SK-N-MC (cell line): Measurements from ENCODE around the gene PXYLP1.

Experiments used
- DNase-seq: peaks from one replicate; pipeline ENCODE4 v3.0.0-alpha.2; 2011; ENCODE audit warnings: low read depth, low spot score
- H3K27ac ChIP-seq: fragments of 200-600 bp; sonication (generic); 2 replicates; pipeline ENCODE4 v1.5.1; 2016; ENCODE audit warnings: mixed run types
- H3K36me3 ChIP-seq: fragments of 200-600 bp; sonication (generic); 2 replicates; pipeline ENCODE4 v1.6.1; 2017; ENCODE audit warnings: antibody characterized with exemption, low read length, mixed read lengths; ENCODE audit not compliant: insufficient read depth
- H3K4me3 ChIP-seq: fragments of 200-600 bp; sonication (generic); 2 replicates; pipeline ENCODE4 v1.5.1; 2016
- H3K9ac ChIP-seq: fragments of 200-600 bp; sonication (generic); 2 replicates; pipeline ENCODE4 v1.8.0; 2017; ENCODE audit warnings: mixed run types, mixed read lengths; ENCODE audit not compliant: insufficient read length
- H3K9me3 ChIP-seq: fragments of 200-600 bp; sonication (generic); 2 replicates; pipeline ENCODE4 v1.6.1; 2017; ENCODE audit warnings: low read depth, mild to moderate bottlenecking, antibody characterized with exemption, low read length, moderate library complexity, mixed read lengths
- EZH2 ChIP-seq: fragments of 200-600 bp; sonication (generic); IDR thresholded peaks from one replicate; pipeline ENCODE4 v1.6.1; 2017; ENCODE audit warnings: antibody characterized with exemption
- FOXP2 ChIP-seq: optimal IDR thresholded peaks from 2 replicates; pipeline ENCODE3; 2011; ENCODE audit warnings: mild to moderate bottlenecking, moderate library complexity; ENCODE audit not compliant: insufficient read depth; ENCODE audit errors: extremely low read length, control extremely low read depth
- POLR2AphosphoS5 ChIP-seq: IDR thresholded peaks from 2 replicates; pipeline ENCODE4 v1.6.1; 2012; ENCODE audit warnings: mild to moderate bottlenecking, low read depth, low read length, borderline replicate concordance

PXYLP1 gene

GRCh38 chr3:141268306-141268705, 36.7 kb downstream of the PXYLP1 start:
- no peak overlapping the region for H3K4me3 ChIP-seq
- H3K9me3 ChIP-seq: no peaks in the 10 kb centered on the region
- no peak overlapping the region for H3K9ac ChIP-seq
- 0 out of 2 replicates have a peak, but pooled peaks cover 3% of the 10 kb centered on the region for H3K36me3 ChIP-seq
- TF ChIP-seq POLR2AphosphoS5 (no peak), FOXP2 (no peak), EZH2 (no peak)
- no peak overlapping the region for H3K27ac ChIP-seq
- DNase-seq: no peak

DNA sequence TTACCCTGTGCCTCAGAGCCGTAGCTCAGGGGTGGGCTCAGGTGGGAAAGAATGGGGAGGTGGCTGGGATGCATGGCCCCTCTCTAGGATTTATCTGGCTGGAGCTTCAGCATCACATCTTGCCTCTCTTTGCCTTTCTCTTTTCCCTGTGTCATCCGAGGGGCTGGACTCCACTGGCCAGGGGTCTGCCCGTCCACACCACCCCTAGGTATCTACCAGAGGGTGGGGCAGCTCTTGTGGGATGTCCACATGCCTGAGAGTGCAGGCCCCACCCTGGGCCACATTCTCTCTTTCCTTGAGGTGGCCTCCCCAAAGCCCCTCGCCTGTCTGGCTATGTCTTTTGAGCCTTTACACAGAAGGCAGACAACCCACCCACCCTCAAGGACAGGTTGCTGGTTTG, 37.2 kb downstream of the PXYLP1 start:
- H3K9ac ChIP-seq: no peak overlapping the region

GRCh38 chr3:141269961-141270360, 38.3 kb downstream of the PXYLP1 start:
- H3K9ac ChIP-seq: no peak overlapping the region
- DNase-seq: no peak
- no peaks in the 10 kb centered on the region for H3K36me3 ChIP-seq
- no peaks in the 10 kb centered on the region for H3K9me3 ChIP-seq
- no peak overlapping the region for H3K4me3 ChIP-seq
- H3K27ac ChIP-seq: no peak overlapping the region
- TF ChIP-seq FOXP2: no peak
- TF ChIP-seq POLR2AphosphoS5: no peak
- TF ChIP-seq EZH2: no peak

More for the DNA sequence above, 37.2 kb downstream of the PXYLP1 start:
- 0 out of 2 replicates have a peak, but pooled peaks cover 3% of the 10 kb centered on the region for H3K36me3 ChIP-seq
- no peaks in the 10 kb centered on the region for H3K9me3 ChIP-seq
- DNase-seq: no peak
- TF ChIP-seq EZH2: no peak
- TF ChIP-seq POLR2AphosphoS5: no peak
- TF ChIP-seq FOXP2: no peak
- H3K4me3 ChIP-seq: no peak overlapping the region
- H3K27ac ChIP-seq: no peak overlapping the region

DNA sequence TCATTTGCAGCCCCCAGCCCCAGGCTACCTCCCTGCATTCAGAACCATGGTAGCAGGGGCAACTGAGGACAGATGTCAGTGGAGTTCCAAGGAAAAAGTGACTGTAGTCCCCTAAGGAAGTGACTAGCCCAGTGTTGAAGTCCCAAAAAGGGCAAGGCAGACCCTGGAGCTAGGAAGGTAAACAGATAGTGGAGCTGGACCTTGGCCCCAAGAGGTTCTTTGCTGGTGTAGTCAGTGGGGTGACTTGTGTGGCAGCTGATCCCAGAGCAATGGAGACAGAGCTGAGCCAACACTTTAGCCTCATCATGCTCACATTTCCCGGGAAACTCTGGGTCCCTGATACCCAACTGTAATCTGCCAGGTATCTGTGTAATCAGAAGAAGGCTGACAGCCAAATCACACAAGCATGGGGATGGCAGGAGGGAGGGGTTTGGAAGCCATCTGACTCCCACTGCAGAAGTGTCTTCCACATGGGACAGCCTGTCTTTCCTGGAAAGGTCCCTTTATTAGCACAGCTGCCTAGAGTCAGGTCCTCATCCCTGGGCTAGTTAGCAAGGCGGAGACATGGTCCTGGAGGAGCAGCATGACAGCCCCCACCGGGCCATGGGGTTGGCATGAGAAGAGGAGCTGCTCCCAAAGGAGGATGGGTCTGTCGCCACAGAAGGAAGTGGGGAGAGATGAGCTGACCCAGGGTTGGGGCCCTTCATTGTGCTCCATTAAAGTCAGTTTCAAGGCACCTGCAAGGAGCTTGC, 39.8 kb downstream of the PXYLP1 start:
- Histone ChIP-seq H3K27ac (no peak overlapping the region), H3K36me3 (no peaks in the 10 kb centered on the region), H3K9ac (no peak overlapping the region), H3K9me3 (no peaks in the 10 kb centered on the region), H3K4me3 (no peak overlapping the region)
- TF ChIP-seq FOXP2: no peak
- TF ChIP-seq EZH2: no peak
- no peak for TF ChIP-seq POLR2AphosphoS5
- no peak for DNase-seq

DNA sequence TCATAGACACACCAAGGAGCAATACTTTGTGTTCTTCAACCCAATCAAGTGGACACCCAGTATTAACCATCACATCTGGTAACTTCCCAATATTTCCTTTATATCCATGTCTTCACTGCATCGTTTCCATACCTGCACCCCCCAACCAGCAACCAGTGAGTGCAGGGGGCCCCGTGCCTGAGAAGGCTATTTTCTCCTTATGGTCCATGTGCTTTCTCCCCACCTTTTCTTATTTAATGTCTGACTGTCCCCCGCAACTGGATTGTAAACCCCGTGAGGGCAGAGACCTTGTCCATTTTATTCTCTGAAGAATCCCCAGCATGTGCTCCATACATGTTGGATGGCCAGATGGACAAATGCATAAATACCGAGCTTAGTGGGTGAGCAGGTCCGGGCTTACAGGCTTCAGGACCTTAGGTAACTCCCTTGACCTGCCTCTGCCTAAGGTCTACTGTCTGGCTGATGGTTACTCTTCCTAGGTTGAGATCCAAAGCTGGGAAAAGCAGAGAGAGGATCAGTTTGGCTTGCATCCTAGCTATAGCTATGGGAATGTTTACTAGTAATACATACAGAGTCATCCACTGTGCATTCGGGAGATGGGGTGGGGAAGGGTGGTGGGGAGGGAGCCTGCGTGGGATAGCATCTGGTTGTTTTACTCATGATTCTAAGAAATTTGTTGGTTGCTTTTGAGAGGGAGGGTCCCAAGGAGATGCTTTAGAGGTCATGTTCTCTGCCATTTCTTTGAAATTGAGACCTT, 41.5 kb downstream of the PXYLP1 start:
- Histone ChIP-seq H3K36me3 (no peaks in the 10 kb centered on the region), H3K27ac (no peak overlapping the region), H3K4me3 (no peak overlapping the region), H3K9ac (no peak overlapping the region), H3K9me3 (no peaks in the 10 kb centered on the region)
- TF ChIP-seq FOXP2 (no peak), POLR2AphosphoS5 (no peak), EZH2 (no peak)
- no peak for DNase-seq

DNA sequence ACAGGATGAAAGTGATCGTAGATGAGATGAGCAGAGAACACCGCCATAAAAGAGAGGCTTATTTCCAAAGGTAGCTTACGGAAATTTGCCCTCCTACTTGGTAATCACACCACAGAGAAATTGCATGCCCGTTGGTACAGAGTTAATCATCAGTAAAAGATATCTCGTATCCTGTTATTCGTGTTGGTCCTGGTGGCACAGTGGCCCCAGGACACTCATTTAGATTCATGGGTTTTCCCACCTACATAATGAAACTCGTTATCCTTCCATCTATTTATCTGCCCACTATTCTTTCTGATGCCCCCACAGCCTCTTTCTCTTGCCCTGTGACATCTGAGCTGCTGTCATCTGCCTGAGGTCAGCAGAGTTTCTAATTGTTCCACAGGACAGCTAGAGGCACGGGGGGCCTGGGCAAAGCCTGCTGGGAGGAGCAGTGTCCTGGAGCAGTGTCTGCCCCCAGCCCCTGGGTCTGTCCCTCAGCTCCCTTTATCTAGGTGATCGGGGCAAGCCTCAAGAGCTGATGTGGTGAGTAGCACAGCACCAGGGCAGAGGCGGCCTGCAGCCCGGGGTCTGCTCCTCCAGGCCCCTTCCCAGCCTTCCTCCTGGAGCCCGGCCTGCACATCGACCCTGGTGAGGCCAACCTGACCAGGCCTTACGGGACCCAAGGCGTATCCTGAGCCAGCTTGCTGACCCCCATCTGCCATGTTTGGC, 42.2 kb downstream of the PXYLP1 start:
- H3K27ac ChIP-seq: no peak overlapping the region
- no peak overlapping the region for H3K4me3 ChIP-seq
- TF ChIP-seq EZH2: no peak
- TF ChIP-seq POLR2AphosphoS5: no peak
- no peak for TF ChIP-seq FOXP2
- no peak for DNase-seq
- H3K9ac ChIP-seq: no peak overlapping the region
- no peaks in the 10 kb centered on the region for H3K36me3 ChIP-seq
- no peaks in the 10 kb centered on the region for H3K9me3 ChIP-seq

DNA sequence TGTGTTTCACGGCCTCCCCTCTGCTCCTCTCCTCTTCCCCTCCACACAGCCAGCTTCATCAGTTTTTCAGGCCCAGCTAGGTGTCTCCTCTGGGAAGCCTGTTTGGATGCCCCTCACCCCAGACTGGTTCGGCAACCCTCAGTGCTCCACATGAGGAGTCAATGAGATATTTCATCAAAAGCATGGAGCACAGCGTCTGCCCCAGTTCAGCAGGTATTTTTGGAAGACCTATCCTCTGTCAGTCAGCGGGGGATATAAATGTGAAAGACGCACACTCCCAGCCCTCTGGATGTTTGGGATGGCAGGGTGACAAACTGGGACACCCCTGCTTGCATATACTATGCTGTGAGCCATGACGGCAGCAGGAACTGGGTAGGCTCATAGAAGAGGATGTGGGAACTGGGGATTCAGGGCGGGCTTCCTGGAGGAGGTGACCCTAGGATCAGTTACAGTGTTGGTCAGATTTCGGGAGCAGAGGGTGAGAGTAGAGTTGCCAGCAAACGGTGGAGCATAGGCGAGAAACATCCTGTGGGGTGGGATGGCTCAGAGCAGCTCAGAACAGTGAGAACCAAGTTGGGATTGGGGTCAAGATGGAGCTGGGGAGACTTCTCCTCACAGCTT, 42.9 kb downstream of the PXYLP1 start:
- Histone ChIP-seq H3K36me3 (no peaks in the 10 kb centered on the region), H3K4me3 (no peak overlapping the region), H3K9me3 (no peaks in the 10 kb centered on the region), H3K9ac (no peak overlapping the region), H3K27ac (no peak overlapping the region)
- no peak for DNase-seq
- TF ChIP-seq EZH2 (no peak), POLR2AphosphoS5 (no peak), FOXP2 (no peak)

DNA sequence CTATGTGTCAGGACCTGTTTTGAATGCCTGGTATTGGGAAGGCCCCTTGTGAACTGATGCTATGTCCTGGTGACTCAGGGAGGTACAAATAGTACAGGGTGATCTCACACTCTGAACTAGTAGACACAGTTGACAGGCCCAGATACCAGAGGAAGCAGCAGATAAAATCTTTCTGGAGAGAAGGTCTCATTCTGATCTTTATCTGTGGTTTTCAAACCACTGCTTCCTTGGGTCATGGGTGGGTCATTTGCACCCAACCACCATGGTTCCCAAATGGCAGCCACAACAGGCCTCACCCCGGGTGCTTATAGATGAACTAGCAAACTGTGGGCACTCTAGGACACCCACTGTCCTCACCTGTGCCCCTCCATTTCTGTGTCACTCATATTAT, 43.4 kb downstream of the PXYLP1 start:
- Histone ChIP-seq H3K9ac (no peak overlapping the region), H3K27ac (no peak overlapping the region), H3K9me3 (no peaks in the 10 kb centered on the region), H3K4me3 (no peak overlapping the region), H3K36me3 (no peaks in the 10 kb centered on the region)
- DNase-seq: no peak
- TF ChIP-seq FOXP2 (no peak), EZH2 (no peak), POLR2AphosphoS5 (no peak)
